GM19324 (cell line): ENCODE results near the gene GARIN5B.
"Not testable (repeated sequence)": the region's sequence is repeated elsewhere in the genome, so short reads cannot be mapped to it uniquely, and the experiment has no call there.

Source experiments
- ATAC-seq: cut with Tn5 transposase; IDR thresholded peaks from one replicate; pipeline ENCODE4 v1.9.1; 2021; ENCODE audit warnings: mild to moderate bottlenecking, moderate library complexity; ENCODE audit not compliant: unreplicated experiment, low FRiP score

The GARIN5B gene

DNA sequence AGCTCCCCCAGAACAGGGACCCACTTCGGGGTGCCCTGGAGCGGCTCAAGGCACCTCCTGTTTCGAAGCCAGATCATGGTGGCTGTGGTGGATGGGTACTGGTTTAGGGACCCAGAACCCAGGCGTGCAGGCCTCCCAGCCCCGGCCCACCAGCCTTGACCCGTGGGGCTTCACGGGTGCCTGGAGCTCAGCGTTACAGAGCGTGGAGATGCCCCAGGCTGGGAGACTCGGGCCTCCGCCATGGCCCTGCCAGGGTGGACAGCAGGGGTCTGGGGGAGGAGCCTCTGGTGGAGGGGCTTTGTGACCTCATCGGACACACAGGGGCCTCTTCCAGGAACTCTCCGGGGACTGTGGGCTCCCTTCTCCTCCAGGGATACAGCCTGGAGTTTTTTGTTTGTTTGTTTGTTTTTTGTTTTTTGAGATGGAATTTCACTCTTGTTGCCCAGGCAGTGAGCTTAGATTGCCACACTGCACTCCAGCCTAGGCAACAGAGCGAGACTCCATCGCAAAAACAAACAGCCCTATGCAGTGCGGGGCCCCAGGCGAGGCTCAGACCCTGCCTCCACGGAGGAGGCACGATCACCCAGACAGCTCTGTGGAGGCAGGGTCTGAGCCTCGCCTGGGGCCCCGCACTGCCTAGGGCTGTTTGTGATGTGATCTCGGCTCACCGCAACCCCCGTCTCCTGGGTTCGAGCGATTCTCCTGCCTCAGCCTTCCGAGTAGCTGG lies at the start of gene GARIN5B:
Gene GARIN5B (minus strand): TSS at position 271 of the 727 bp plus-strand sequence. CDS start 194 bp downstream, at position 77.
- no peak for ATAC-seq

DNA sequence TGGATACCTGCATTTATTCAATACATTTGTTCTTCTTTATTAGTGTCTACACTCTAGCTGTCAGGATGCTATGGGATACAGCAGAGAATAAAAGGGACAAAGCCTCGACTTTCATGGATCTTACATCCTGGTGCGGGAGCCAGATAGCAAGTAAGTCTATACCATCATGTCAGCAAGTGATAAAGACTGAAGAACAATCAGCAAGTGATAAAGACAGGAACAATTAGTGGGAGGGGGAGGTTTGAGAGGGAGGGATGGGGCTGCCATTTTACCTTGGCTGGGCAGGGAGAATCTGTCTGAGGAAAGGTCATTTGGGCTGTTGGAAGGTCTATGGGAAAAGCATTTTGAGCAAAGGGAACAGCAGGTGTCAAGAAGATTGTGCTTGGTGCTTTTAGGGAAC lies 47.1 kb upstream of the GARIN5B start:
- ATAC-seq = no peak

DNA sequence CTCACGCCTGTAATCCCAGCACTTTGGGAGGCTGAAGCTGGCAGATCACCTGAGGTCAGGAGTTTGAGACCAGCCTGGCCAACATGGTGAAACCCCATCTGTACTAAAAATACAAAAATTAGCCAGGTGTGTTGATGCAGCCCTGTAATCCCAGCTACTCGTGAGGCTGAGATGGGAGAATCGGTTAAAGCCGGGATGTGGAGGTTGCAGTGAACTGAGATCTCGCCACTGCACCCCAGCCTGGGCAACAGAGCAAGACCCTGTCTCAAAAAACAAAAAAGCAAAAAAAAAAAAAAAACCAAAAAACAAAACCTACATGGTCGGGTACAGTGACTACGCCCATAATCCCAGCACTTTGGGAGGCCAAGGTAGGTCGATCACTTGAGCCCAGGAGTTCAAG lies 46.1 kb upstream of the GARIN5B start:
- not testable (repeated sequence) for ATAC-seq

DNA sequence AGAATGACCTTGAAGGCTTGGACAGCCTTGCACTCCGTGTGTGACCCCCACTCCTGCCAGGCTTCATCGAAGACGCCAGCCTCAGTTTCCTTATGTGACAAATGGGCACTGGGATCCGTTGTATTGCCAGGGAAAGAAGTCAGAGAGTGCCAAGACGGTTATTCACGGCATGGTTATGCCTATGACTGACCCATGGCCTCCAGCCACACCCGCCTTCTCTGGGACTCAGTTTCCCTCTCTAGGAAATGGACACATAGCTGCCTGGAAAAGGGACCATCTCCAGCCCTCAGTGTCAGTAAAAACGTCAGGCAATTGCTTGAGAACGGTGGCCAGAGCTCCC lies 45.4 kb upstream of the GARIN5B start:
- ATAC-seq = no peak

DNA sequence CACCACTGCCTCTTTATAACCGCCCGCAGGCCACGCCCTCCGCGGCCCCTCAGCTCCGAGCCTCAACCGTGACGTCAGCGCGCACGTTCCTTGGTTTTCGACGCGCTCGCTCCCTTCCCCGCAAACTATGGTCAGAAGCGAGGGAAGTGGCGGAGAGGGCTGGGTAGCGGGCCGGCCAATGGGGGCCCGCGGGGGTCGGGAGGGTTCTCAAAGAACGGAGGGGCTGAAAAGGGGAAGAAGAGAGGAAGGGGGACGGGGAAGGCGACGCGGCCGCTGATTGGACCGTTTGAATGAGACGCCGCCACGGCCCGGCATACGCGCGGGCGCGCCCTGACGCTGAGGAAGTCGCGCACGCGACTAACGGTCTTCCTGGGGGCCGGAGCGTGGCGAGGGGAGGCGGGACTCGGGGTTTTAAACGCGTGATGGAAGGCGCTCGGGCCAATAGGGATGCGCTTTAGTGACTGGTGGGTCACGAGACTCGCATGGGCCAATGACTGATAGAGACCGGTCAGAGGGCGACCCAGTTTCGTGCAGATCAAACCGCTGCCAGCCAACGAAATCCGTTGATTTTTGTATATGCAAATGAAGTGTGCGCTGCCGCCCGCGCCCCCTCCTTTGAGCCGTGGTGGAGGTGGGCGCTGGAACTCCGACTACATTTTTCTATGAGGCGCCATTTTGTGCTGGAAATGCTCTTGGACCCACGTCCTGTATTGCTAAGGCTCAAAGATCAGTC lies 44.9 kb upstream of the GARIN5B start:
- peak; percentile 87 for ATAC-seq

DNA sequence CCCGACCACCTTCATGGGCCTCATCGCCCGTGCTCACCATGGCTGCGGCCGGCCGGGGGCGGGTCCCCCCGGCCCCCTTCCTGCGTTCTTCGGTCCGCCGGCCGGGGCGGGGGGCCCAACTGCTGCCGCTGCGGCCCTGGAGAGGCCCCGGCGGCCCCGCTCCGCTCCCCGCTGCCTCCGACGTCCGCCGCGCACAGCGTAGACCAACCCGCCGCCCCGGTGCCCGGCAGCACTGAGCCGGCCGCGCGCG lies 44.4 kb upstream of the GARIN5B start, which contains the start of gene UBE2S:
Gene UBE2S (minus strand): TSS at position 239 of the 250 bp plus-strand sequence. CDS start 199 bp downstream, at position 40.
- not testable (repeated sequence) for ATAC-seq

DNA sequence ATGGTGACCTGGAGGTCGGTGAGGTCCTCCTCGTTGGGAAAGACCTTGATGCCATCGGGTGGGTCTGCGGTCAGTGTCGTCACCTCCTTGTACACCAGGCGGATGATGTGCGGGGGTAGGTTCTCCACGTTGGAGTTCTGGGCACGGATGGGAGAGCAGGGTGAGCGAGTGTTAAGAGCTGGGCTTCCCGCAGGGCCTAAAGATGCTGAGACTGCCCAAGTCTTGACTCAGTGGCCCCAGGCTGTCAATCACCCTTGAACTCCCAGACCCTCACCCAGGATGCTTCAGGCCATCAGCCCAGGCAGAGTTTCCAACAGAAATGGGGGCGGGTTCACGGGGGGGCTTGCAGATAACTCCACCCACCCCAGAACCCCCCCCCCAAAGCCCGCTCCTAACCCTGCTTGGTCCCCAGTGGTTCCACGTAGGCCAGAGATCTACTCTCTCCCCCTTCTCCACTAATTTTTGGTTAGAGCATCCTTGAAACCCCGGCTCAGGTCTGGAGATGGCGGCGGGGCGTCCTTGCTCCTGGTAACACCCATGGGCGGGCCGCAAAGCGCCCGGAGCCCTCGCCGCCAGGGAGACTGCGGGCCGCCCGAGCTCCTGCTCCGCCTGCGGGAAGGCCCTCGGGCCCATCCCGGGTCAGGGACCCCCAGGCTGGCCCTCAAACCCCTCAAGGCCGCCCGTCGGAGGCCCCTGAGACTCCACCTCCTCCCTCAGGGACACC lies 43.9 kb upstream of the GARIN5B start:
- no peak for ATAC-seq

DNA sequence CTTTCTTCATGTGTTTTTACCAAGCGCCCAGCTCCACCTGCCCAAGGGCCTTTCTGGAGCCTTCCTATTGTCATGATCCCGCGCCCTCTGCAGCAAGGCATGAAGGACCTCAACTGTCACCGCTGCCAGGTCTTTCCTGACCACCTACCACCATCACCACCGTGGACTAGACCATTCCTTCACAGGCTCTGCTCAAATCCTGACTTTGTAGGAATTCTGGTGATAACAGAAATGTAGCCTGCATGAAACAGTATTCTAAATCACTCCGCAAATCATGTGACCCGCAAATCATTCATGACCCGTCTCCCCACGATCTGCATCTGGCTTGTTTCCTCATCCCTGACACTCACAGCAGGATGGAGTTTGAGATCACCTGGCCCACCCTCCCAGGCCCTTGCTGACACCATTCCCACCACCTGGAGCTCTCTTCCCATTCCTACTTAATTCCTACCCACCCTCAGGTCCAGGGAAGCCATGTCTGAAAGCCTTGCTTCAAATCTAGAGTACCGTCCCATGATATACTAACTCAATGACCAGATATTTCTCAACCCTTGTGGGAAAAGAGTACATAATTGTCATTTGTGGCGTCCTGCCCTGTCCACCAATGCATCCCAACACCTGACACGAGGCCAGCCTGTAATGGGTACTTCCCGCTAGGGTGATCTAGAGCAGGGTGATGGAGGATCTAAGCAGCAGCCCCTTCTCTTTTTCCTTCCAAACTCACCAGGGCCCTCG lies 43.2 kb upstream of the GARIN5B start:
- ATAC-seq = no peak

DNA sequence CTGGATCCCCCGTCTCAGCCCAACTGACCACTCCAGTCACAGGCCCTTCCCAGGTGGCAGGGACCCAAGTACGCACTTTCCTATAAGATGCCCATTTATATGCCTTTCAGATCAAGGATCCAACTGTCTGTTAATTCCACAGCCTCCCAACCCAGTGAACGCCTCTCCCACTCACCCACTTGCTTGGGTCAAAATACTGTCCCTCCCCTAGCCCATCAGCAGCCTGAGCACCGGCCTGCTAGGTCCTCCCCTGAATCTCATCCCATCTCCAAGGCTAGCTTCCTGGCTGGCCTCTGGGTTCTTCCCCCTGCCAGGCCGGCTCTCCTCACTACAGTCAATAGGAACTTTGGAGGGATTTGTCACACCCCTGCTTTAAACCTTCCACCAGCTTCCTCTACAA lies 42.6 kb upstream of the GARIN5B start:
- ATAC-seq = no peak

DNA sequence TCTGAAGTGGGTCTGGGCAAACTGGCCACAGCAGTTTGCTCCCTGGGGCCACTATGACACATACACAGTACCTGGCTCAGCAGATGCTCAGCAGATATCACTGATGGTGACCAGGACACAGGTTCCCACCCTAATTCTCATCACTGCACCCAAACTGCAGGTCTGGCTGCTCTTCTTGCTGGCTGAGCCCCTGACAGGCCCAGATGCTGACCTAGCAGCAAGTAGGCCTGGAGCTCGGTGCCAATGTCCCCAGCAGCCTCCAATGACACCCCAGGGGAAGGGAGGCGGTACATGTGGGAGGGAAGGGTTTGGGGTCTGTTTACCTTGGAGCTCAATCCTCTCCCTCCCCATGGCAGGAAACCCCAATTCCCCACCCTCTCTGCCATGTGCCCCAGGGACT lies 39.4 kb upstream of the GARIN5B start:
- no peak for ATAC-seq

DNA sequence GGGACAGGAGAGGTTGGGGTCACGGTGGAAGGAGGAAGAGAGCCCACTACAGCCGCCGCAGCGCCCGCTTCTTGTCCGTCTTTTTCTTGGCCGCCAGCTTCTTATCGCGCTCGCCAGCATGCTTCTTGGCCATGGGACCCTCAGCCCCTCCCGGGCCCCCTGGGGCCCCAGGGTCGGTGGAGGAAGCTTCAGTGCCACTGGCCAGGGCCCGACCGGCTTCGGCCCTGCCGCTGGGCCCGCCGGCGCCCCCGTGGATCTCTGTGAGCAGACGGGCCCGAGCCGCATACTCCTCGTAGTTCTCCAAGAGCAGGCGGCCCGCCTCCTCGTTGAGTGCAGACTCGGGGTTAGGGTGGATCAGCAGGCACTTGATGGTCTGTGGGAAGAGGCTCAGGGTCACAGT lies 38.3 kb upstream of the GARIN5B start:
- ATAC-seq = not testable (repeated sequence)

DNA sequence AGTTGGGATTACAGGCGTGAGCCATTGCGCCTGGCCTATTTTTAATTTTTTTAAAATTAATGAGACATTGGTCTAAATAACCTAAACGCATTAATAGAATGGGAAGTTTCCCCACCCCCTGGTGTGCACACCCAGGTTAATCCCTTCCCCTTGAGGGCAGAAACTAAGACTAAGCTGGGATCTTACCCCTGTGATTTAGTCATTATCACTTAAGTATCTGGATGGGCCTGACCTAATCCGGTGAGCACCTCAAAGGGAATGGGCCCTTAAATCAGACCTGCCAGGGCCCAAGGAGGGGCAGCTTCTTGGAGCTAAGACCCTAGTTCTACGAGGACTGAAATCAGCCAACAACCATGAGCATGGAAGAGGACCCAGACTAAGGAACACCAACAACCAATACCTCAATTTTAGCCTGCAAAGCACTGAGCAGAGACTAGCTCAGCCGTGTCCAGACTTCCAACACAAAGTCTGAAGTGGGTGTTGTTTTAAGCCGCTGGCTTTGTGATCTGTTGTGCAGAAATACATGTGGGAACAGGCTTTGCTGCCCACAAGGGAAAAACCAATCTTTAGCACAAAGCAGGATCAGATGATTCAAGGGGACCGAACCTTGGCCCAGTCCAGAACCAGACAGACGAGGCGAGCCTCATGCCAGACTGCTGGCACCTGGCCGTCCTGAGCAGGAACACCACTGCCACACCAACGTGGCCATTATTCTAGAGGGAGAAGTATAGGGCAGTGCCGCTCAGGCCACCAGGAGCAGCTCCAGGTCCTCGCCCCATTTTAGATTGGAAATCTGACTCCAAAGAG lies 37.4 kb upstream of the GARIN5B start:
- no peak for ATAC-seq

DNA sequence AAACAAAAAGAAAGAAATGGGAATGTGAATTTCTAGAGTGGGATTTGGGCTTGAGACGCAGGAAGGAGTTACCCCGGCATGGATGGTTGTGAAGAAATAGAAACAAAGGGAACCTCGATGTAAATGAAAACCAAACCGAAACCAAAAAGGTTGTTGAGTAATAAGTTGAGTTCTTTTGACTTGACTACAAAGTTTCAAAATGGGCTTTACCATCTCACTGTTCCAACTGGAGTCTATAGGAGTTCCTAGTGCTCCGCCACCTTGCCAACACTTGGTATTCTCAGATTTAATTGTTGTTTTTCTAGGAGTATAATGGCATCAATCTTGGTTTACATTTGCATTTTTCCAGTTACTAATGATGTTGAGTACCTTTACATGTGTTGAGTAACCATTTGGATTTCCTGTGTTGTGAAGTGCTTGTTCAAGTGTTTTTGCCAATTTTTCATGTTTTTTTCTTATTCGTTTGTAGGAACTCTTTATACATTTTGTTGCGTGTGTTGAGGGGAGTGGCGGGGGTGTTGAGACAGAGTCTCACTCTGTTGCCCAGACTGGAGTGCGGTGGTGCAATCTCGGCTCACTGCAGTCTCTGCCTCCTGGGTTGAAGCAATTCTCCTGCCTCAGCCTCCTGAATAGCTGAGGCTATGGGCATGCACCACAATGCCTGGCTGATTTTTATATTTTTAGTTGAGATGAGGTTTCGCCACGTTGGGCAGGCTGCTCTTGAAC lies 35.3 kb upstream of the GARIN5B start:
- ATAC-seq = no peak

DNA sequence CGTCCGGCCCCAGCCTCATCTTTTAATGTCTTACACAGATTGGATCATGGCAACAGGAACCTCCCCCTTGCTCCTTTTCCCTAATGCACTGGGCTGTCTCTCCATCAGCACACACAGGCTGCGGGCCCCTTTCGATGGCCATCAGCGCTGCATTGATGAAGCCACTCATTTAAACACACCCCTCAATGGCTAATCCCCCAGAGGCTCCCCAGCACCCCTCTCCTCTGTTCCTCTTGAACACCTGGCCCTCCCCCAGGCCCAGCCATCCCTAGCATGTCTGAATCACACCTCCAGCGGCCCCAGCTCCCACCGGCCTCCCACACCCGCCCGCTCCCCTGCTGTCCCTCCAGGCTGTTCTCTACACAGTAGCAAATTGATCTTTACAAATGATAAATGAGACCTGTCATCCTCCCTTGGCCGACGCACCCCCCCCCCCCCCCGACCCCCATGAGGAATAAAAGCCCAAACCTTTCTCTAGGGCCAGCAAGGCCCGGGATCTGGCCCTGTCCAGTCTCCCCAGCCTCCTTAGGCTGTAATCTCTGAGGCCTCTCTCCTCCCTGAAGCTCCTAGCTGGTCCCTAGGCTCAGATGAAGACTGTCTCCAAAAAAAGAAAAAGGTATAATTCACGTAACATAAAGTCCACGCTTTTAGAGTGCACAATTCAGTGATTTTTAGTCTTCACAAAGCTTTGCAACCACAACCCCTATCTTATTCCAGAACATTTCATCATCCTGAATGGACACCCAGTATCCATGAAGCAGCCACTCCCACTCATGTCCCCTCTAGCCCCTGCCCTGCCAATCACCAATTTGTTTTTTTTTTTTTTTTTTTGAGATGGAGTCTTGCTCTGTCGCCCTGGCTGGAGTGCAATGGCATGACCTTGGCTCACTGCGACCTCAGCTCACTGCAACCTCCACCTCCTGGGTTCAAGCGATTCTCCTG lies 30.0 kb upstream of the GARIN5B start:
- no peak for ATAC-seq

DNA sequence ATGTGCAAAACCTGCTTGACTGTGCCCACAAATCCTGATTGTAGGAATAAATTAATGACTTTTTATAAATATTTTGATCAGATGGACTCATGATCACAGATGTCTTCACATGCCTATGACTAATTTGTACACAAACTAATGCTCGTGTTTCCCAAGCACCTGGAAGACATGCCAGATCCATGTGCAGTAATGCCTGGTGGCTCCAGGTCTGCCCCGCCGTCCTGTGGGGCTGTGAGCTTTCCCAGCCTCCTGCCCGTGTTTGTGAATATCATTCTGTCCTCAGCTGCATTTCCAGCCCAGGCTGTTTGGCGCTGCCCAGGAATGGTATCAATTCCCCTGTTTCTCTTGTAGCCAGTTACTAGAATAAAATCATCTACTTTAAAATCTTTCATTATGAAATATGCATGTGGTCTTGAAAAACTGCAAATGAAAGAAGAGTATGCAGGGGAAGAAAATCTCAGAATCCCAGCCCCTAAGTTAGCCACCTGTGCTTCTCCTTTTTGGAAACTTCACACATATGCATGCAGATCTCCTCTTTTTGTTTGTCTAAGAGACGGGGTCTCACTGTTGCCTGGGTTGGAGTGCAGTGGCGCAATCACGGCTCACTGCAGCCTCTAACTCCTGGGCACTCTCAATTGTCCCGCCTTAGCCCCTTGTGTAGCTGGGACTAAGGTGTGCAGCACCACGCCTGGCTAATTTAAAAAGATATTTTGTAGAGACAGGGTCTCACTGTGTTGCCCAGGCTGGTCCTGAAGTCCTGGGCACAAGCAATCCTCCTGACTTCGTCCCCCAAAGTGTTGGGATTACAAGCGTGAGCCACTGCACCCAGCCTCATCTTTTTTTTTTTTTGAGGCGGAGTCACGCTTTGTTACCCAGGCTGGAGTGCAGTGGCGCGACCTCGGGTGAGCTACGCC lies 28.9 kb upstream of the GARIN5B start:
- ATAC-seq = no peak

DNA sequence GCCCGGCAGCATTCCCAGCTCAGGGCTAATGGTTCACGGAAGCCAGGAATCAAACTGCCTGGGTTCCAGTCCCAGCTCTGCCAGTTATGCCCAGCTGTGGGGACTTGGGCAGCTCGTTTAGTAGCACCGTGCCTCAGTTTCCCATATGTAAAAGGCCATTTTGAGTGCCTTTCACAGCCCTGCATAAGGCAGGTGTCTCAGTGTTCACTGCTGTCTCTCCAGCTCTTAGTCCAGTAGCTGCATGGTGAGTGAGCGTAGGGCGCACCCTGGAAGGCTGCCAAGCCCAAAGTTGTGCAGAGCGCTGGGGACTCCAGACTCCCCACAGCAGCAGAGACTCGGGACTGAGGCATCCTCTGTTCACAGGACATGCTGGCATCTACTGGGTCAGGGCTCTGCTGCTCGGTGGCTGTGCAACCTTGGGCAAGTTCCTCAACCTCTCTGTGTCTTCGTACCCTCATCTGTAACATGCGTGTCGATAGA lies 28.2 kb upstream of the GARIN5B start:
- ATAC-seq = no peak

DNA sequence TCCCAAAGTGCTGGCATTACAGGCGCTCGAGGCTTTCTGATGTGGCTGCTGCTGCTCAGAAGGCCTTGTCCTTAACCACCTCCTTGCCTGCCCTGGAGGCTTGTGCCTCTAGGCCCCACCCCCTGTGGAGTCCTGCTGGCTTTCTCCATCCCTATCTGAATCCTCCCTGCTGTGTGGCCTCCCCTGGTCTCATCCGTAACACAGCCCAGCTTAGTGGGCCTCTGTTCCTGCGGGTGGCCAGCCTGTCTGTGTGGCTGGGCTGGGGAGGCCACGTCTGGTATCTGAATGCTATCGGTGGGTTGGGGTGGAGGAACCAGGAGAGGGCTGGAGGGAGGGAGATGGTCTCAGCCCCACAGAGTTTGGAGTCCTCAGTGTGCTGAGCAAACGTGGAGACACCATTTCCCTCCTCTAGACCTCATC lies 27.4 kb upstream of the GARIN5B start:
- no peak for ATAC-seq
